ENCODE measurements around the gene MTFR1L.

MTFR1L gene

GRCh38 chr1:25790472-25790871 lies 29.3 kb upstream of the MTFR1L start:
- DNase-seq (ENCODE audit: low read depth), result no peak

- no peak for DNase-seq (ENCODE audit: low read depth)
Measured at GRCh38 chr1:25792115-25792514, 27.6 kb upstream of the MTFR1L start.

GRCh38 chr1:25793585-25794170 lies 26.1 kb upstream of the MTFR1L start:
- no peak for DNase-seq (ENCODE audit: low read depth)

GRCh38 chr1:25794325-25794724 lies 25.4 kb upstream of the MTFR1L start:
- DNase-seq (ENCODE audit: low read depth), result no peak

GRCh38 chr1:25795211-25795610 lies 24.5 kb upstream of the MTFR1L start:
- no peak for DNase-seq (ENCODE audit: low read depth)

GRCh38 chr1:25795946-25796810 lies 23.6 kb upstream of the MTFR1L start:
- no peak for DNase-seq (ENCODE audit: low read depth)

GRCh38 chr1:25796811-25797458 lies 22.8 kb upstream of the MTFR1L start:
- no peak for DNase-seq (ENCODE audit: low read depth)

- DNase-seq (ENCODE audit: low read depth), result no peak
Measured at GRCh38 chr1:25797939-25798338, 21.8 kb upstream of the MTFR1L start.

- DNase-seq (ENCODE audit: low read depth), result no peak
Measured at GRCh38 chr1:25798666-25799351, 20.9 kb upstream of the MTFR1L start.

GRCh38 chr1:25799352-25799934 lies 20.3 kb upstream of the MTFR1L start:
- no peak for DNase-seq (ENCODE audit: low read depth)

GRCh38 chr1:25799935-25800702 lies 19.6 kb upstream of the MTFR1L start, which contains the start of gene SELENON:
Gene SELENON, plus strand, starts transcription at chr1:25800193. Its CDS starts 38 bp downstream, at chr1:25800231.
- DNase-seq (ENCODE audit: low read depth), result no peak

GRCh38 chr1:25800703-25801377 lies 18.9 kb upstream of the MTFR1L start:
- no peak for DNase-seq (ENCODE audit: low read depth)

- no peak for DNase-seq (ENCODE audit: low read depth)
Measured at GRCh38 chr1:25802915-25803314, 16.8 kb upstream of the MTFR1L start.

GRCh38 chr1:25803368-25803767 lies 16.4 kb upstream of the MTFR1L start:
- DNase-seq (ENCODE audit: low read depth), result no peak

GRCh38 chr1:25804244-25804963 lies 15.3 kb upstream of the MTFR1L start:
- DNase-seq (ENCODE audit: low read depth), result no peak

GRCh38 chr1:25804964-25805862 lies 14.5 kb upstream of the MTFR1L start:
- DNase-seq (ENCODE audit: low read depth), result no peak

GRCh38 chr1:25805863-25806225 lies 13.9 kb upstream of the MTFR1L start:
- DNase-seq (ENCODE audit: low read depth), result no peak

GRCh38 chr1:25806418-25806817 lies 13.3 kb upstream of the MTFR1L start:
- DNase-seq (ENCODE audit: low read depth), result no peak

All from non-pigmented ciliary epithelial cell (primary cell).